ENCODE results near the gene LIFR.

The LIFR gene

GRCh38 chr5:38509185-38509584, 47.3 kb downstream of the LIFR start:
- DNase-seq: no peak

GRCh38 chr5:38506302-38506701, 50.1 kb downstream of the LIFR start:
- DNase-seq: no peak

GRCh38 chr5:38500573-38501260, 55.7 kb downstream of the LIFR start:
- no peak for DNase-seq

- DNase-seq: no peak
These were observed 58.5 kb downstream of the LIFR start for GRCh38 chr5:38497946-38498345.

- no peak for DNase-seq
These were observed 61.7 kb downstream of the LIFR start for GRCh38 chr5:38494763-38495162.

- no peak for DNase-seq
These were observed 62.3 kb downstream of the LIFR start for GRCh38 chr5:38494175-38494574.

- no peak for DNase-seq
These were observed 72.5 kb downstream of the LIFR start for GRCh38 chr5:38483805-38484398.

GRCh38 chr5:38479315-38479904, 77.0 kb downstream of the LIFR start:
- no peak for DNase-seq

GRCh38 chr5:38478878-38479277, 77.6 kb downstream of the LIFR start:
- DNase-seq: no peak

GRCh38 chr5:38478166-38478565, 78.3 kb downstream of the LIFR start:
- no peak for DNase-seq

GRCh38 chr5:38473008-38473407, 83.4 kb downstream of the LIFR start:
- no peak for DNase-seq

- DNase-seq: no peak
These were observed 83.9 kb downstream of the LIFR start for GRCh38 chr5:38472541-38472940.

- DNase-seq: no peak
These were observed 84.7 kb downstream of the LIFR start for GRCh38 chr5:38471709-38472108.

GRCh38 chr5:38469707-38470267, 86.7 kb downstream of the LIFR start:
- DNase-seq: no peak

- peak; percentile 87 for DNase-seq
These were observed 87.3 kb downstream of the LIFR start for GRCh38 chr5:38468978-38469706.

- peak; percentile 51 for DNase-seq
These were observed 88.2 kb downstream of the LIFR start for GRCh38 chr5:38468202-38468673.

- DNase-seq: peak; percentile 81
These were observed 88.9 kb downstream of the LIFR start for GRCh38 chr5:38467353-38468040.

- peak; percentile 62 for DNase-seq
These were observed 89.8 kb downstream of the LIFR start for GRCh38 chr5:38466424-38467189.

GRCh38 chr5:38465702-38466423, 90.6 kb downstream of the LIFR start:
- DNase-seq: no peak

GRCh38 chr5:38465061-38465460, 91.4 kb downstream of the LIFR start:
- DNase-seq: no peak

All from right hindlimb (tissue), 1 donor.